Peyer's patch (tissue), 4 donors: ENCODE measurements around the gene SERPINB12.

Source experiments
- POLR2A ChIP-seq, 2 donors: fragments of 450-650 bp; IDR thresholded peaks; one replicate each; pipeline ENCODE4 v1.5.1; 2017; ENCODE audit warnings: antibody characterized with exemption in 2 of 2, mild to moderate bottlenecking in 2 of 2, moderate library complexity in 2 of 2
- TF ChIP-seq, protein P1 (sequence below), 6 experiments: fragments of 450-650 bp in 4 of 6; fragments of 200-600 bp in 2 of 6; sonication (generic) in 1 of 6; IDR thresholded peaks; one replicate each; pipeline ENCODE4 v1.5.1; 2017 to 2019; ENCODE audit warnings: antibody characterized with exemption in 6 of 6, mild to moderate bottlenecking in 3 of 6, moderate library complexity in 1 of 6

DNA sequence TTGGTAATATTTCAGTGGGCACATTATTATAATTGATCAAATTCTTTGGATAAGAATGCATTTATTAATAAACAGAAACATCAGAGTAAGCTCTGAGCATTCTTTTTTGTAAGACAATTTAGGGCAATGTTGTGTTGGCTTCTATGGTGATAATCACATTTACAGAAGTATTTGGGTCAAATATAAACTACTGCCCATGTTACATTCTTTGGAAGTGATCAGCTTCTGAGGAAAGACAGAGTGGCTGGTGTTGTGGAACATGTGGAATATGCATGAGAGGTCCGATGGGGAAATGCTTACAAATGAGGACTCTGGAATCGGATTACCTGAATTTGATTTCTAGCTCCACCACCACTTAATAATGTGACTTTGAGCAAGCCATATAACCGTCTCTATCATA is 64.4 kb downstream of the SERPINB12 start:
- TF ChIP-seq, protein P1, sequence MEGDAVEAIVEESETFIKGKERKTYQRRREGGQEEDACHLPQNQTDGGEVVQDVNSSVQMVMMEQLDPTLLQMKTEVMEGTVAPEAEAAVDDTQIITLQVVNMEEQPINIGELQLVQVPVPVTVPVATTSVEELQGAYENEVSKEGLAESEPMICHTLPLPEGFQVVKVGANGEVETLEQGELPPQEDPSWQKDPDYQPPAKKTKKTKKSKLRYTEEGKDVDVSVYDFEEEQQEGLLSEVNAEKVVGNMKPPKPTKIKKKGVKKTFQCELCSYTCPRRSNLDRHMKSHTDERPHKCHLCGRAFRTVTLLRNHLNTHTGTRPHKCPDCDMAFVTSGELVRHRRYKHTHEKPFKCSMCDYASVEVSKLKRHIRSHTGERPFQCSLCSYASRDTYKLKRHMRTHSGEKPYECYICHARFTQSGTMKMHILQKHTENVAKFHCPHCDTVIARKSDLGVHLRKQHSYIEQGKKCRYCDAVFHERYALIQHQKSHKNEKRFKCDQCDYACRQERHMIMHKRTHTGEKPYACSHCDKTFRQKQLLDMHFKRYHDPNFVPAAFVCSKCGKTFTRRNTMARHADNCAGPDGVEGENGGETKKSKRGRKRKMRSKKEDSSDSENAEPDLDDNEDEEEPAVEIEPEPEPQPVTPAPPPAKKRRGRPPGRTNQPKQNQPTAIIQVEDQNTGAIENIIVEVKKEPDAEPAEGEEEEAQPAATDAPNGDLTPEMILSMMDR (IDR thresholded peaks at IDR 0.05), result no peak
- no peak for TF ChIP-seq POLR2A (IDR thresholded peaks at IDR 0.05)
